SH-SY5Y (cell line): ENCODE data around the gene SESN1.

Source experiments
- GATA2 ChIP-seq: IDR thresholded peaks from 2 replicates; pipeline ENCODE4 v1.6.1; 2011; ENCODE audit warnings: mild to moderate bottlenecking, low read depth, low read length
- GATA3 ChIP-seq: IDR thresholded peaks from 2 replicates; pipeline ENCODE4 v1.6.1; 2011; ENCODE audit warnings: low read depth, mild to moderate bottlenecking, low read length, moderate library complexity

- TF ChIP-seq GATA2 (no peak), GATA3 (no peak)
These were observed 14.7 kb downstream of the SESN1 start for GRCh38 chr6:109079981-109080380.
